HG02798 (cell line): ENCODE results near the gene BCORL1.
A peak's percentile ranks its signal among the peaks of the same experiment; 100 is the strongest.

Source experiments
- ATAC-seq: cut with Tn5 transposase; IDR thresholded peaks from one replicate; pipeline ENCODE4 v1.9.1; 2021; ENCODE audit warnings: mild to moderate bottlenecking; ENCODE audit not compliant: unreplicated experiment, poor library complexity

The BCORL1 gene

GRCh38 chrX:130005089-130005807 is 22.8 kb downstream of the BCORL1 start:
- no peak for ATAC-seq

DNA sequence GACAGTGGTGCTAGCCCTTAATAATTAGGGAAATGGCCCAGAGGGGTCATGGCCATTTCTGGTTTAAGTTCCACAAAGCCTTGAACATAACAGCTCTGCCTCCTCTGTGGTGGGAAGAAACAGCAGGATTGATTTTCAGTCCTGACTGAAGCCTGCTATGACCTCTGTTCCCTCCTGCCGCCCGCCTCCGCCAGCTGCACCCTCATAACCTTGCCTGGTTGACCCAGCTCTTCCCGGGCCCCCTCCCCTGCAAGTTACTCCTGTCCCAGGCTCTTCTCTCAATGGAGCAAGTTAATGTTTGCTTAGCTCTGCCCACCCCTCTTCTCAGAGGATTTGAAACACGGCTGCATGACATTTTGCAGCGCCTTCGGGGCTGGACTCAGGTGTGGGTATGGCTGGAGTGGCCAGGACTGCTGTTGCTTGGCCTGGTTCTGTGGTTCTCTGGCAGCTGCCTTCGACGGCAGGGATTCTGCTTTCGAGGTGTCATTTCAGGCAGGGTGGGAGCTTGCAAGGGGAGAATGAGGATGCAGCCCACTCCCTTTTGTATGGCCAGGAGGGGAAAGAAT is 27.3 kb downstream of the BCORL1 start:
- no peak for ATAC-seq

GRCh38 chrX:130012683-130013082 is 30.2 kb downstream of the BCORL1 start:
- no peak for ATAC-seq

DNA sequence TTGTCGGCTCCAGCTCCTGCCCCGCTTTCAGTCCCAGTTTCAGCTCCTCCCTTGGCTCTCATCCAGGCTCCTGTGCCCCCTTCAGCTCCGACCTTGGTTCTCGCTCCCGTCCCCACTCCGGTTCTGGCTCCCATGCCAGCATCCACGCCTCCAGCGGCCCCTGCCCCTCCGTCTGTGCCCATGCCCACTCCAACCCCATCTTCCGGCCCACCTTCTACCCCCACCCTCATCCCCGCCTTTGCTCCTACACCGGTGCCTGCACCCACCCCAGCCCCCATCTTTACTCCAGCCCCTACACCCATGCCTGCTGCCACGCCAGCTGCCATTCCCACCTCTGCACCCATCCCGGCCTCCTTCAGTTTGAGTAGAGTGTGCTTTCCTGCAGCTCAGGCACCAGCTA is 31.2 kb downstream of the BCORL1 start:
- no peak for ATAC-seq

GRCh38 chrX:130014356-130014755 is 31.9 kb downstream of the BCORL1 start:
- ATAC-seq = no peak

- no peak for ATAC-seq
Measured at GRCh38 chrX:130014770-130015169, 32.3 kb downstream of the BCORL1 start.

DNA sequence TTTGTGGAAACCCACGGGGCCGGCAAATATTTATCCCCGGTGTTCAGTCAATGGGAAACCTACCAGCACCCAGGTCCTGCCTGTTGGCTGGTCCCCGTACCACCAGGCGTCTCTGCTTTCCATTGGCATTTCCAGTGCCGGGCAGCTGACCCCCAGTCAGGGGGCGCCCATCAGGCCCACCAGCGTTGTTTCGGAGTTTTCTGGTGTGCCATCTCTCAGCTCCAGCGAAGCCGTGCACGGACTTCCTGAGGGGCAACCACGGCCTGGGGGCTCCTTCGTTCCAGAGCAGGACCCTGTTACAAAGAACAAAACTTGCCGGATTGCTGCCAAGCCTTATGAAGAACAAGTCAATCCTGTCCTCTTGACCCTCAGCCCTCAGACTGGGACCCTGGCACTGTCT is 32.7 kb downstream of the BCORL1 start:
- no peak for ATAC-seq

- ATAC-seq = no peak
Measured at GRCh38 chrX:130018143-130018542, 35.7 kb downstream of the BCORL1 start.

GRCh38 chrX:130020661-130021324 is 38.4 kb downstream of the BCORL1 start:
- no peak for ATAC-seq

- peak; percentile 100 for ATAC-seq
Measured at GRCh38 chrX:130024127-130024526, 41.7 kb downstream of the BCORL1 start.

DNA sequence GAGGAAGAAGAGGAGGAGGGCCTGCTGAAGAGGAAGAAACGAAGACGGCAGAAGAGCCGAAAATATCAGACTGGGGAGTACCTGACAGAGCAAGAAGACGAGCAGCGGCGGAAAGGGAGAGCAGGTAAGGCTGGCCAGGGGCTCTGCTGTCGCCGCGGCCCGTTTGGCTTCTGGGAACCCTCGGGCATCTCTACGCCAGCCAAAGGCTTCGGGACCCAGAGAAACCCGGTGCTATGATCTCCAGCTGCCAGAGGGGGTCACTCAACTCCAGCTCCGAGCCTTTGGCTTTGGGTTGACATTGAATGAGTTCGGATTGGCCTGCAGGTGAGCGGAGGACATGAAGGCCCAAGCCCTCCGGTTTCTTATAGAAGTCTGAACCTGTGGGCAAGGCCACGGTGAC is 42.8 kb downstream of the BCORL1 start:
- ATAC-seq = no peak

DNA sequence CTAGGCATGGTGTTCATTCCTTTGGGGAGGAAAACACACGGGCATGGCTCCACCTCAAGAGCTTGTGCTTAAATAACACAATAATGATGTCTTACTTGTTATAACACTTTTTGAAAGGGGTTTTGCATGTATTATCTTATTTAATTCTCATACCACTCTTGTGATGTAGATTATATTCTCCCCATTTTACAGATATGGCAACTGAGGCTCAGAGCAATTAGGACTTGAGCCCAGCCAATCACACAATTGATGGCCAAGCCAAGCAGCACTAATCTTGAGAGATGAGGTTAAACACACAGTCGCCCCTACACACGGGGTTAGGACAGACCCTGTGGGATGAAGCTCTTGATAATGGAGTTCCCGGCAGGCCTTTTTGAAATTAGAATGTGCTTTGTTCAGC is 45.1 kb downstream of the BCORL1 start:
- ATAC-seq = no peak

- no peak for ATAC-seq
Measured at GRCh38 chrX:130028196-130028595, 45.8 kb downstream of the BCORL1 start.

GRCh38 chrX:130030826-130031225 is 48.4 kb downstream of the BCORL1 start:
- ATAC-seq = no peak

GRCh38 chrX:130032552-130032951 is 50.1 kb downstream of the BCORL1 start:
- ATAC-seq = no peak

DNA sequence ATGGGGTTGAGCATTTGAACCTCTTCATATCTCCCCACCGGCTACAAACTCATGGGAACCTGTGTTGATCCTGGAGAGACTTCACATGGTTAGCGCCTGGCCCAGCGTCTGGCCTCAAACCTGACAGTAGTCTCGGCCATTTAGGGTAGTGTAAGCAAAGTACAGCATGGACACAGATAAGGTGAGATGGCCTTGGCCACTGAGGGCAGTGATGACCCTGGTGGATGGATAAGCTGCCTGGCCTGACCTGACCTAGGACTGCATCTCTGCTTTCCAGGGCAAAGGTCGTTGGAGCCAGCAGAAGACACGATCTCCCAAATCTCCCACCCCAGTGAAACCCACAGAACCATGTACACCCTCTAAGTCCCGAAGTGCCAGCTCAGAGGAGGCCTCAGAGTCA is 51.7 kb downstream of the BCORL1 start:
- ATAC-seq = no peak

GRCh38 chrX:130039847-130040246 is 57.4 kb downstream of the BCORL1 start:
- ATAC-seq = no peak

DNA sequence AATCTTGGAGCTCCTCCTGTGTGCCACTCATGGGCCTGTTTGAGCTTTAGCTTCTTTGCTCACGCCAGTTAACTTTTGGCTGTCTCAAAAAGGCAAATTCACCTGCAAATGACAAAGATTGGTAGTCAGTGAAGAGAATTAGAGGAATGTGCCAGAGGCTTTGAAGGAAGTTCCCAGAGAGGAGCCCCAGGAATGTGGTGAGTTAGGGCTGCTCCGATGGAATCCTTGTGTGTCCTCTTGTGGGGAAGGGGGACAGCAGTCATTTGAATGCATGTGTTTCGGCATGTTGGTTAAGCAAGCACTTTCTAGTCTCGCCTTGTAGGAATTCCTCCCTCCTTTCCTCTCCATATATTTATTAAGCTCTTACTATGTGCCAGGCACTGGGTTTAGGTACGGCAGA is 65.0 kb downstream of the BCORL1 start:
- ATAC-seq = no peak

DNA sequence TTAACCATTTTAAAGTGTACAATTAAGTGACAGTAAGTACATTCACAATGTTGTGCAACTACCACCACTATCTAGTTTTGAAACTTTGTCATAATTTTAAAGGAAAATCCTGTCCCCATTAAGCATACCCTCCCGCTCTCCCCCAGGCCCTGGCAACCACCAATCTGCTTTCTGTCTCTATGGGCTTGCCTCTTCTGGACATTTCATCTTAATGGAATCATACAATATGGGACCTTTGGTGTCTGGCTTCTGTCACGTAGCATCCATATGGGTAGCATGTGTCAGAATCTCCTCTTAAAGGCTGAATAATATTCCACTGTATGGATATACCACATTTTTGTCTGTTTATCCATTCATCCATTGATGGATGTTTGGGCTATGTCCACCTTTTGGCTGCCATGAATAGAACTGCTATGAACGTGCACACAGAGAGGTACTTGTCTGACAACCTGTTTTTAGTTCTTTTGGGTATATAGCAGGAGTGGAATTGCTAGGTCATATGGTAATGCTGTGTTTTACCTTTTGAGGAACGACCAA is 66.3 kb downstream of the BCORL1 start:
- no peak for ATAC-seq

DNA sequence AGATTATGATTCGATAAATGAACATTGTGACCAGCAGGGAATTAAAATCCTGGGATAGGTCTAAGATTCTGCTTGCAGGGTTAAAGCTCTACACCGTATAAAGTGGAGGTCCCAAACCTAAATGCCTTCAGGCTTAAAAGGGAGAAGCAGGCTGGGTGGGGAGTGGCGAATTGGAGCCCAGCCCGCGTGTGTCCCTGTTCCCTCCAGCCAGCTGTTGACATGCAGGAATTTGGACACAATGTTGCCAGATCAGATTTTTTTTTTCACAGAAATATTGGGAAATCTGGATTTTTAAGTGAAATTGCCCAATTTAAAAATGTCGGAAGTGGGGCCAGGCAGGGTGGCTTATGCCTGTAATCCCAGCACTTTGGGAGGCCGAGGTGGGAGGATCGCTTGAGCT is 67.4 kb downstream of the BCORL1 start:
- ATAC-seq = no peak

- no peak for ATAC-seq
Measured at GRCh38 chrX:130051176-130051845, 68.9 kb downstream of the BCORL1 start.
